ENCODE results near the gene MTFR1L.

GRCh38 chr1:25795946-25796810 is 23.6 kb upstream of the MTFR1L start:
- TF ChIP-seq CTCF (conservative IDR thresholded peaks at IDR 0.05) (no peak), EZH2 (IDR thresholded peaks at IDR 0.05; ENCODE audit: low read depth) (no peak)
